ENCODE data around the gene SLC2A1. TPM values are rescaled to one million over a fixed set of nuclear protein-coding genes. Genes with fewer than 3 reads are reported as not detected.
"Not testable (repeated sequence)": the region's sequence is repeated elsewhere in the genome, so short reads cannot be mapped to it uniquely, and the experiment has no call there.

The SLC2A1 gene
- total RNA-seq, 1 experiment from 2014 or later = 90.9 TPM

DNA sequence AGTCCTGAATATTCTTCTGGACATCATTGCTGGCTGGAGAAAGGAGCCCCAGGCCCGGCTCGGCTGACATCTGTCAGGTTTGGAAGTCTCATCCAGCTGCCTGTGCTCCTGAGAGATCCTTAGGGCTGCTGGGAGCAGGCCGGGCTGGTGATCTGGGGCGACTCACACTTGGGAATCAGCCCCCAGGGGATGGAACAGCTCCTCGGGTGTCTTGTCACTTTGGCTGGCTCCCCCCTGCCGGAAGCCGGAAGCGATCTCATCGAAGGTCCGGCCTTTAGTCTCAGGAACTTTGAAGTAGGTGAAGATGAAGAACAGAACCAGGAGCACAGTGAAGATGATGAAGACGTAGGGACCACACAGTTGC is 31.8 kb downstream of the SLC2A1 start:
- DNase-seq = peak; percentile 18
- H3K27me3 ChIP-seq (ENCODE audit: control insufficient read depth, insufficient read depth, low read length) = no peaks in the 10 kb centered on the region
- H3K4me3 ChIP-seq (ENCODE audit: insufficient read depth, low read depth, low read length) = no peak overlapping the region
- H3K36me3 ChIP-seq (replicated peaks; ENCODE audit: control insufficient read depth, insufficient read depth, low read length) = peaks cover 54% of the 10 kb centered on the region

DNA sequence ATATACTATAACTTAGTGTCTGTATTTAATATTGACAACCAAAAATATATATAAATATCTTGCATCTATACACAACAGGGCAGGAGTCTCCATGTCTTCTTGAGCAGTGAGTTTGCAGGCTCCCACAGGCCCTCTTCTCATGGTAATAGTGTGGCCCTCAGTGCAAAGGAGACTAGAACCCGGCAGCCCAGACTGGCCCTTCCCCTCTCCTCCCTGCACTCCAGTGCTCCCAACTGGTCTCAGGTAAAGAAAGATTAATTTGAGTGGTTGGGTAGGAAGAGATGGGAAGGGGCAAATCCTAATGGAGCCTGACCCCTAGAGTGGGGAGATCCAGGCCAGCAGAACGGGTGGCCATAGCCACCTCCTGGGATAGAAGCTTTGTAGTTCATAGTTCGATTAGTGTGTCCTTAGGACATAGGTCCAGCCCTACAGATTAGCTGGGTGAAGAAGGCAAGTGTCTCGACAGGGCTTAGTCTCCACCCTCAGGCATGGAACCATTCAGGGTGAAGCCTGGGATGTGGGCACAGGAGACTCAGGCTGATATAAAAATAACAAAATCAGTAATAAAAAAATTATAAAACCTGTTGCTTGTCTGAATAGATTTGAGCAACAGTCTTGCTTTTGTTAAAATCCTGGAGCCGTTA is 32.3 kb downstream of the SLC2A1 start:
- Histone ChIP-seq H3K4me3 (ENCODE audit: insufficient read depth, low read depth, low read length) (no peak overlapping the region), H3K27me3 (ENCODE audit: control insufficient read depth, insufficient read depth, low read length) (no peaks in the 10 kb centered on the region), H3K36me3 (replicated peaks; ENCODE audit: control insufficient read depth, insufficient read depth, low read length) (peaks cover 53% of the 10 kb centered on the region)
- peak; percentile 19 for DNase-seq

- DNase-seq = peak; percentile 83
- Histone ChIP-seq H3K27me3 (ENCODE audit: control insufficient read depth, insufficient read depth, low read length) (no peaks in the 10 kb centered on the region), H3K36me3 (replicated peaks; ENCODE audit: control insufficient read depth, insufficient read depth, low read length) (peaks cover 41% of the 10 kb centered on the region), H3K4me3 (ENCODE audit: insufficient read depth, low read depth, low read length) (peak overlapping the region; percentile 81)
Observed at GRCh38 chr1:42924851-42925760, 33.6 kb downstream of the SLC2A1 start.

- peak; percentile 98 for DNase-seq
- Histone ChIP-seq H3K36me3 (replicated peaks; ENCODE audit: control insufficient read depth, insufficient read depth, low read length) (peaks cover 33% of the 10 kb centered on the region), H3K4me3 (ENCODE audit: insufficient read depth, low read depth, low read length) (peak overlapping the region; percentile 81), H3K27me3 (ENCODE audit: control insufficient read depth, insufficient read depth, low read length) (no peaks in the 10 kb centered on the region)
Observed at GRCh38 chr1:42924082-42924850, 34.4 kb downstream of the SLC2A1 start.

GRCh38 chr1:42923367-42924081 is 35.1 kb downstream of the SLC2A1 start:
- Histone ChIP-seq H3K4me3 (ENCODE audit: insufficient read depth, low read depth, low read length) (peak overlapping the region; percentile 81), H3K27me3 (ENCODE audit: control insufficient read depth, insufficient read depth, low read length) (no peaks in the 10 kb centered on the region)
- peak; percentile 69 for DNase-seq

GRCh38 chr1:42922687-42923366 is 35.8 kb downstream of the SLC2A1 start:
- H3K36me3 ChIP-seq (replicated peaks; ENCODE audit: control insufficient read depth, insufficient read depth, low read length) = peaks cover 19% of the 10 kb centered on the region
- H3K27me3 ChIP-seq (ENCODE audit: control insufficient read depth, insufficient read depth, low read length) = no peaks in the 10 kb centered on the region
- DNase-seq = peak; percentile 87
- no peak overlapping the region for H3K4me3 ChIP-seq (ENCODE audit: insufficient read depth, low read depth, low read length)

More at GRCh38 chr1:42923367-42924081, 35.1 kb downstream of the SLC2A1 start:
- peaks cover 26% of the 10 kb centered on the region for H3K36me3 ChIP-seq (replicated peaks; ENCODE audit: control insufficient read depth, insufficient read depth, low read length)

DNA sequence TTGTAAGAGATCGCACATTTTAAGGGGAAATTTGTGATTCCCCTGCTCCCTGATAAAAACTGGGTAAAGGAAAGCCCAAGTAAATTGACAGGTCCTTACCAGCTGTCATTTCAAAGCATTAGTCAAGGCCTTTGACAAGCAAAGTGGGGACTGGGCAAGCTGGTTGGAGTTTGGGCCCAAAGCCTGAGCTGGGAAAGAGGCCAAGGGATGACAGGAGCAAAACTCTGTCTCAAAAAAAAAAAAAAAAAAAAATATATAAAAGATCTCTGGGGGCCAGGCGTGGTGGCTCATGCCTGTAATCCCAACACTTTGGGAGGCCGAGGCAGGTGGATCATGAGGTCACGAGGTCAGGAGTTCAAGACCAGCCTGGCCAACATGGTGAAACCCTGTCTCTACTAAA is 36.9 kb downstream of the SLC2A1 start:
- Histone ChIP-seq H3K27me3 (ENCODE audit: control insufficient read depth, insufficient read depth, low read length) (no peaks in the 10 kb centered on the region), H3K4me3 (ENCODE audit: insufficient read depth, low read depth, low read length) (no peak overlapping the region), H3K36me3 (replicated peaks; ENCODE audit: control insufficient read depth, insufficient read depth, low read length) (peaks cover 8% of the 10 kb centered on the region)
- DNase-seq = no peak

- not testable (repeated sequence) for H3K27me3 ChIP-seq (ENCODE audit: control insufficient read depth, insufficient read depth, low read length); DNase-seq; H3K4me3 ChIP-seq (ENCODE audit: insufficient read depth, low read depth, low read length); H3K36me3 ChIP-seq (replicated peaks; ENCODE audit: control insufficient read depth, insufficient read depth, low read length)
Observed at GRCh38 chr1:42919651-42920050, 39.0 kb downstream of the SLC2A1 start.

GRCh38 chr1:42917241-42917495 is 41.5 kb downstream of the SLC2A1 start:
- H3K36me3 ChIP-seq (replicated peaks; ENCODE audit: control insufficient read depth, insufficient read depth, low read length) = no peaks in the 10 kb centered on the region
- DNase-seq = no peak
- no peak overlapping the region for H3K4me3 ChIP-seq (ENCODE audit: insufficient read depth, low read depth, low read length)
- no peaks in the 10 kb centered on the region for H3K27me3 ChIP-seq (ENCODE audit: control insufficient read depth, insufficient read depth, low read length)

DNA sequence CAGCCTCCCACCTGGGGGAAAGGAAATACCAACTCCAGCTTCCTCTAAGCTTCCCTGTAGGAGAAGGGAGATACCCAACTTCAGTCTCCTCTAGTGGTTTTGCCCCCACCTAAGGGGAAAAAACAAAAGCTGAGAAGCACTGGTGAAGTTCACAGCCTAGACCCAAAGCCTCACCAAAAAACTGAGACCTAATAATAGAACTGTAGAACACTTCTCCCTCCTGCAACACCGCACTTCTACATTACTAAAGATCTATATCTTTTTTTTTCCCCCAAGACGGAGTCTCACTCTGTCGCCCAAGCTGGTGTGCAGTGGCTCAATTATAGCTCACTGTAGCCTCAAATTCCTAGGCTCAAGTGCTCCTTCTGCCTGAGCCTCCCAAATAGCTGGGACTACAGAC is 43.2 kb downstream of the SLC2A1 start:
- DNase-seq = peak; percentile 51

GRCh38 chr1:42914092-42914627 is 44.5 kb downstream of the SLC2A1 start:
- no peaks in the 10 kb centered on the region for H3K27me3 ChIP-seq (ENCODE audit: control insufficient read depth, insufficient read depth, low read length)
- no peak overlapping the region for H3K4me3 ChIP-seq (ENCODE audit: insufficient read depth, low read depth, low read length)
- DNase-seq = no peak
- H3K36me3 ChIP-seq (replicated peaks; ENCODE audit: control insufficient read depth, insufficient read depth, low read length) = no peaks in the 10 kb centered on the region

More for the DNA sequence above, 43.2 kb downstream of the SLC2A1 start:
- Histone ChIP-seq H3K36me3 (replicated peaks; ENCODE audit: control insufficient read depth, insufficient read depth, low read length) (no peaks in the 10 kb centered on the region), H3K4me3 (ENCODE audit: insufficient read depth, low read depth, low read length) (no peak overlapping the region), H3K27me3 (ENCODE audit: control insufficient read depth, insufficient read depth, low read length) (no peaks in the 10 kb centered on the region)

DNA sequence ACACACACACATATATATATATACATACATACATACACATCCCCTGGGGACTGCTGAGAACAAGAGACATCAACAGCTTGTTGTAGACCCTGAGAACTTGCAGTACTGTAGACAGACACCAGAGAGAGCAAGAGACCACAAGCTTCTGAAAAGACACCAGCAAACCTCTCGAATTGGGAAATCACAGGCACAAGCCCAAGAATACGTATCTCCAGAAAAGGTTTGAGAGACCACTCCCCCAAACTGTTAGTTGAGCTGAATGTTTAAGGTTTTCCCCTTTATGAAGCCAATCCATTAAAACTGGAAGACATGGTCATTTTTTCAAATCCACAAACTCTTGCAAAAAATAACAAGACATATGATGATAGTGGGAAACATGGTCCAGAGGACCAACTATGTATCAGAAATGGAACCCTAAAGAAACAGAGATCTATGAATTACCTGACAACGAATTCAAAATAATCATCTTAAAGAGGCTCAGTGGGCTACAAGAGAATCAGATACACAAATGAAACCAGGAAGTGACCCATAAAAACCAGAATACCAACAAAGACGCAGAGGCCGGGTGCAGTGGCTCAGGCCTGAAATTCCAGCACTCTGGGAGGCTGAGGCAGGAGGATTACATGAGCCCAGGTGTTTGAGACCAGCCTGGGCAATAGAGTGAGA is 45.1 kb downstream of the SLC2A1 start:
- H3K27me3 ChIP-seq (ENCODE audit: control insufficient read depth, insufficient read depth, low read length) = no peaks in the 10 kb centered on the region
- peak; percentile 70 for DNase-seq
- no peak overlapping the region for H3K4me3 ChIP-seq (ENCODE audit: insufficient read depth, low read depth, low read length)
- H3K36me3 ChIP-seq (replicated peaks; ENCODE audit: control insufficient read depth, insufficient read depth, low read length) = no peaks in the 10 kb centered on the region

DNA sequence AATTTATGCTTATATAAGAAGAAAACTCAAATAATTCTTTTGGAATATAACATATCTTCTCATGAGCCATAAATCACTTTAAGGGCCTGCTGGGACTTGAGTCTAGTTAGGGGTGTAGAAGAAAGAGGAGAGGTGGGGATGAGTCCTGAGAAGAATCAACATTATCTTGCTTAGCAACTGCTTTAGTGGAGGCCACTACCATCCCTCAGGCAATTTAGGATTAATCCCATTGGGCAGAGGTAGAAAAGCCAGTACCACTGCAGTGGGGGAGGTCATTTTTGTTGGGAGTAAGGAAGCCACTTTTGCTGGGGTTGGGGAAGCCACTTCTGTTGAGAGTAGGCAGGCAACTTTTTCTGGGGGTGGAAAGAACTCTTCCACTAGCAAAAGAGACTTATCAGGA is 47.7 kb downstream of the SLC2A1 start:
- no peak for DNase-seq
- no peaks in the 10 kb centered on the region for H3K27me3 ChIP-seq (ENCODE audit: control insufficient read depth, insufficient read depth, low read length)
- H3K4me3 ChIP-seq (ENCODE audit: insufficient read depth, low read depth, low read length) = no peak overlapping the region
- no peaks in the 10 kb centered on the region for H3K36me3 ChIP-seq (replicated peaks; ENCODE audit: control insufficient read depth, insufficient read depth, low read length)

Data from H7 (cell line).